Mesenchymal stem cell (in vitro differentiated cells and primary cell): ENCODE measurements around the gene GAK.

ENCODE experiments used
- DNase-seq: peaks from one replicate; pipeline ENCODE4 v3.0.0-alpha.2; 2013
- H2AFZ ChIP-seq: one replicate; pipeline ENCODE4 v1.6.1; 2013; ENCODE audit warnings: low read depth, mild to moderate bottlenecking, control low read depth, inconsistent platforms, low read length, moderate library complexity
- H2AK5ac ChIP-seq: 2 replicates; pipeline ENCODE4 v1.6.1; 2013; ENCODE audit warnings: low read length, moderate library complexity, mild to moderate bottlenecking, inconsistent platforms; ENCODE audit not compliant: severe bottlenecking
- H2BK120ac ChIP-seq: one replicate; pipeline ENCODE4 v1.6.1; 2013; ENCODE audit warnings: low read depth, mild to moderate bottlenecking, inconsistent platforms, low read length, moderate library complexity
- H2BK12ac ChIP-seq, 2 experiments: one replicate each; pipeline ENCODE4 v1.6.1; 2013; ENCODE audit warnings: inconsistent platforms in 2 of 2, low read length in 2 of 2, mild to moderate bottlenecking in 2 of 2, moderate library complexity in 2 of 2, control low read depth in 1 of 2
- H2BK15ac ChIP-seq: one replicate; pipeline ENCODE4 v1.6.1; 2013; ENCODE audit warnings: mild to moderate bottlenecking, low read depth, inconsistent platforms; ENCODE audit not compliant: poor library complexity, severe bottlenecking
- H2BK5ac ChIP-seq: 2 replicates; pipeline ENCODE4 v1.6.1; 2013; ENCODE audit warnings: low read depth, mild to moderate bottlenecking, low read length, control low read depth, inconsistent platforms; ENCODE audit not compliant: poor library complexity, severe bottlenecking
- H3K14ac ChIP-seq, 2 experiments: one replicate each; pipeline ENCODE4 v1.6.1; 2013; ENCODE audit warnings: inconsistent platforms in 2 of 2, low read length in 2 of 2, control low read depth in 1 of 2, mild to moderate bottlenecking in 1 of 2, moderate library complexity in 1 of 2
- H3K18ac ChIP-seq, 2 experiments: one replicate each; pipeline ENCODE4 v1.6.1; 2013; ENCODE audit warnings: inconsistent platforms in 2 of 2, low read length in 2 of 2, control low read depth in 1 of 2, low read depth in 1 of 2, mild to moderate bottlenecking in 1 of 2
- H3K23ac ChIP-seq, 2 experiments: one replicate each; pipeline ENCODE4 v1.6.1; 2013; ENCODE audit warnings: inconsistent platforms in 2 of 2, low read length in 2 of 2, mild to moderate bottlenecking in 2 of 2, moderate library complexity in 2 of 2, control low read depth in 1 of 2
- H3K27ac ChIP-seq: 2 replicates; pipeline ENCODE4 v1.5.1; 2013; ENCODE audit warnings: mild to moderate bottlenecking, moderate library complexity, low read length, control low read depth, inconsistent platforms; ENCODE audit not compliant: poor library complexity, severe bottlenecking
- H3K27me3 ChIP-seq, 2 experiments: 2 replicates each; pipeline versions ENCODE4 v1.6.1 to v1.7.0; 2013; ENCODE audit warnings: low read length in 2 of 2, mild to moderate bottlenecking in 2 of 2, moderate library complexity in 2 of 2, control low read depth in 1 of 2, inconsistent platforms in 1 of 2; ENCODE audit not compliant: control insufficient read depth in 1 of 2, insufficient read depth in 1 of 2
- H3K36me3 ChIP-seq, 2 experiments: 2 replicates each; pipeline versions ENCODE4 v1.6.1 to v1.7.0; 2013; ENCODE audit warnings: low read length in 2 of 2, control low read depth in 1 of 2, inconsistent platforms in 1 of 2, low read depth in 1 of 2, mild to moderate bottlenecking in 1 of 2; ENCODE audit not compliant: insufficient read depth in 2 of 2, control insufficient read depth in 1 of 2
- H3K4ac ChIP-seq, 2 experiments: one replicate each; pipeline ENCODE4 v1.6.1; 2013; ENCODE audit warnings: inconsistent platforms in 2 of 2, low read length in 2 of 2, mild to moderate bottlenecking in 2 of 2, moderate library complexity in 2 of 2, control low read depth in 1 of 2, low read depth in 1 of 2
- H3K4me1 ChIP-seq: 2 replicates; pipeline ENCODE4 v1.6.1; 2013; ENCODE audit warnings: low read depth, low read length, control low read depth; ENCODE audit not compliant: control insufficient read depth, insufficient read depth
- H3K4me2 ChIP-seq: 2 replicates; pipeline ENCODE4 v1.6.1; 2013; ENCODE audit warnings: low read length, mild to moderate bottlenecking, inconsistent platforms; ENCODE audit not compliant: poor library complexity, severe bottlenecking
- H3K4me3 ChIP-seq, 2 experiments: 2 replicates each; pipeline versions ENCODE4 v1.5.1 to v1.7.0; 2013; ENCODE audit warnings: low read length in 2 of 2, mild to moderate bottlenecking in 2 of 2, control low read depth in 1 of 2, low read depth in 1 of 2; ENCODE audit not compliant: insufficient read depth in 1 of 2
- H3K79me1 ChIP-seq: replicated peaks from 2 replicates; pipeline ENCODE4 v1.6.1; 2013; ENCODE audit warnings: mild to moderate bottlenecking, control low read depth, low read length, inconsistent platforms; ENCODE audit not compliant: poor library complexity, severe bottlenecking
- H3K9ac ChIP-seq: 2 replicates; pipeline ENCODE4 v1.7.0; 2013; ENCODE audit warnings: mild to moderate bottlenecking, low read length, moderate library complexity
- H3K9me3 ChIP-seq: 2 replicates; pipeline ENCODE4 v1.7.0; 2013; ENCODE audit warnings: mild to moderate bottlenecking, low read length; ENCODE audit not compliant: control insufficient read depth
- H4K8ac ChIP-seq: one replicate; pipeline ENCODE4 v1.6.1; 2013; ENCODE audit warnings: inconsistent platforms, mild to moderate bottlenecking, low read length, moderate library complexity
- H4K91ac ChIP-seq: one replicate; pipeline ENCODE4 v1.6.1; 2013; ENCODE audit warnings: mild to moderate bottlenecking, low read length, inconsistent platforms
- WGBS: methylation state at CpG from one replicate; pipeline ENCODE4 v1.1.7; 2013; ENCODE audit warnings: mixed read lengths; 5-methylcytosine and 5-hydroxymethylcytosine counted together

GAK gene

GRCh38 chr4:931194-931959 is 739 bp downstream of the GAK start:
- Histone ChIP-seq H3K9me3 (no peaks in the 10 kb centered on the region), H3K79me1 (peaks cover 9% of the 10 kb centered on the region), H2BK15ac (peak overlapping the region; percentile 97), H3K4ac (peak overlapping the region; percentile 75 to 99), H2AK5ac (no peak overlapping the region), H3K27me3 (no peaks in the 10 kb centered on the region), H2AFZ (peak overlapping the region; percentile 87), H3K27ac (no peak overlapping the region), H2BK12ac (peak overlapping the region in 1 of 2 experiments; percentile 55), H3K23ac (peak overlapping the region; percentile 96 to 98), H3K36me3 (peaks cover 0 to 10% of the 10 kb centered on the region in 2 experiments), H3K9ac (peak overlapping the region; percentile 96), H4K8ac (peak overlapping the region; percentile 92), H2BK120ac (no peak overlapping the region), H4K91ac (peak overlapping the region; percentile 98), H3K4me3 (peak overlapping the region; percentile 89 to 95), H2BK5ac (no peak overlapping the region), H3K4me1 (peaks cover 23% of the 10 kb centered on the region), H3K4me2 (peak overlapping the region; percentile 90), H3K14ac (peak overlapping the region; percentile 80 to 95), H3K18ac (peak overlapping the region; percentile 82 to 93)
- 6% methylated on average over 30 of the region's 31 CpGs for WGBS
- DNase-seq, result peak; percentile 97

- Histone ChIP-seq H3K9ac (peak overlapping the region; percentile 96), H4K8ac (peak overlapping the region; percentile 49), H2BK15ac (no peak overlapping the region), H3K27me3 (no peaks in the 10 kb centered on the region), H3K4ac (peak overlapping the region in 1 of 2 experiments; percentile 38), H2AK5ac (no peak overlapping the region), H3K23ac (peak overlapping the region in 1 of 2 experiments; percentile 81), H2BK5ac (no peak overlapping the region), H3K9me3 (no peaks in the 10 kb centered on the region), H3K14ac (peak overlapping the region in 1 of 2 experiments; percentile 76), H2AFZ (peak overlapping the region; percentile 55), H2BK12ac (peak overlapping the region in 1 of 2 experiments; percentile 77), H3K18ac (peak overlapping the region in 1 of 2 experiments; percentile 30), H3K4me1 (peaks cover 27% of the 10 kb centered on the region), H2BK120ac (no peak overlapping the region), H3K79me1 (peaks cover 9% of the 10 kb centered on the region), H4K91ac (no peak overlapping the region), H3K4me3 (peak overlapping the region; percentile 89 to 95), H3K4me2 (peak overlapping the region; percentile 90), H3K36me3 (peaks cover 0 to 14% of the 10 kb centered on the region in 2 experiments), H3K27ac (no peak overlapping the region)
- DNase-seq, result no peak
- 78% methylated on average over 7 of the region's 7 CpGs for WGBS
Measured at GRCh38 chr4:930827-931193, 1.3 kb downstream of the GAK start.

- H3K4ac ChIP-seq, result no peak overlapping the region
- H3K23ac ChIP-seq, result no peak overlapping the region
- H2AK5ac ChIP-seq, result no peak overlapping the region
- H3K4me1 ChIP-seq, result peaks cover 33% of the 10 kb centered on the region
- DNase-seq, result peak; percentile 67
- H3K4me3 ChIP-seq, result peak overlapping the region in 1 of 2 experiments; percentile 89
- no peak overlapping the region for H2BK12ac ChIP-seq
- no peaks in the 10 kb centered on the region for H3K27me3 ChIP-seq
- H3K9me3 ChIP-seq, result no peaks in the 10 kb centered on the region
- peaks cover 9% of the 10 kb centered on the region for H3K79me1 ChIP-seq
- H2BK5ac ChIP-seq, result no peak overlapping the region
- 86% methylated on average over 3 of the region's 3 CpGs for WGBS
- H4K91ac ChIP-seq, result no peak overlapping the region
- H3K36me3 ChIP-seq, result peaks cover 0 to 14% of the 10 kb centered on the region in 2 experiments
- H2BK120ac ChIP-seq, result no peak overlapping the region
- H3K18ac ChIP-seq, result no peak overlapping the region
- H3K4me2 ChIP-seq, result no peak overlapping the region
- H3K9ac ChIP-seq, result peak overlapping the region; percentile 96
- no peak overlapping the region for H2BK15ac ChIP-seq
- no peak overlapping the region for H4K8ac ChIP-seq
- no peak overlapping the region for H3K27ac ChIP-seq
- no peak overlapping the region for H2AFZ ChIP-seq
- H3K14ac ChIP-seq, result peak overlapping the region in 1 of 2 experiments; percentile 36
Measured at GRCh38 chr4:930028-930551, 2.0 kb downstream of the GAK start.

GRCh38 chr4:929096-929765 is 2.9 kb downstream of the GAK start:
- Histone ChIP-seq H2AK5ac (no peak overlapping the region), H3K4ac (no peak overlapping the region), H3K79me1 (peaks cover 11% of the 10 kb centered on the region), H3K4me3 (no peak overlapping the region), H3K27me3 (no peaks in the 10 kb centered on the region), H3K36me3 (peaks cover 0 to 14% of the 10 kb centered on the region in 2 experiments), H2BK120ac (no peak overlapping the region), H3K4me1 (peaks cover 37% of the 10 kb centered on the region), H2BK15ac (no peak overlapping the region), H3K14ac (no peak overlapping the region), H4K91ac (no peak overlapping the region), H2AFZ (no peak overlapping the region), H3K23ac (no peak overlapping the region), H3K27ac (no peak overlapping the region), H2BK12ac (no peak overlapping the region), H2BK5ac (no peak overlapping the region), H3K9ac (peak overlapping the region; percentile 96), H4K8ac (peak overlapping the region; percentile 42), H3K4me2 (no peak overlapping the region), H3K9me3 (no peaks in the 10 kb centered on the region), H3K18ac (no peak overlapping the region)
- WGBS, result 98% methylated on average over 16 of the region's 17 CpGs
- no peak for DNase-seq
